Prostate gland (tissue), 2 donors: Measurements from ENCODE around the gene MIB2.
A peak's percentile ranks its signal among the peaks of the same experiment; 100 is the strongest.

ENCODE experiments used
- CTCF ChIP-seq, 4 experiments: fragments of 200-600 bp in 2 of 4; fragments of 450-650 bp in 2 of 4; sonication (generic) in 2 of 4; IDR thresholded peaks; 1 replicate in 3 of 4; 2 replicates in 1 of 4; pipeline ENCODE4 v1.5.1; 2016 to 2019; ENCODE audit warnings: antibody characterized with exemption in 4 of 4, mild to moderate bottlenecking in 2 of 4, moderate library complexity in 2 of 4
- POLR2A ChIP-seq: fragments of 450-650 bp; IDR thresholded peaks from one replicate; pipeline ENCODE4 v1.6.1; 2016; ENCODE audit warnings: antibody characterized with exemption, mild to moderate bottlenecking
- POLR2AphosphoS5 ChIP-seq: sonication (generic); formaldehyde crosslinking; IDR thresholded peaks from one replicate; pipeline ENCODE4 v1.6.1; 2017; ENCODE audit warnings: antibody characterized with exemption

- TF ChIP-seq POLR2AphosphoS5, result no peak
- TF ChIP-seq CTCF (IDR thresholded peaks at IDR 0.05), result peak in 1 of 4 experiments; percentile 28
- TF ChIP-seq POLR2A, result no peak
Observed at GRCh38 chr1:1597275-1597930, 17.9 kb upstream of the MIB2 start.
